HL-60 (cell line): ENCODE data around the gene GXYLT2.

Experiments used
- DNase-seq, 2 experiments: peaks; one replicate each; pipeline ENCODE4 v3.0.0-alpha.2; 2010 to 2020; ENCODE audit warnings: low read depth in 1 of 2, low spot score in 1 of 2
- H3K27ac ChIP-seq: fragments of 250-450 bp; sonication (Bioruptor Pico); replicated peaks from 2 replicates; pipeline ENCODE4 v1.5.1; 2020; ENCODE audit warnings: mild to moderate bottlenecking, moderate library complexity
- H3K27me3 ChIP-seq: fragments of 250-450 bp; sonication (Bioruptor Pico); 2 replicates; pipeline ENCODE4 v1.5.1; 2021; ENCODE audit warnings: mild to moderate bottlenecking, moderate library complexity; ENCODE audit not compliant: insufficient read depth, poor library complexity, severe bottlenecking
- H3K4me3 ChIP-seq: replicated peaks from 2 replicates; pipeline ENCODE4 v1.5.1; 2011; ENCODE audit warnings: mild to moderate bottlenecking, control low read depth, low read length; ENCODE audit not compliant: insufficient read depth
- GABPA ChIP-seq: IDR thresholded peaks from 2 replicates; pipeline ENCODE4 v1.6.1; 2012; ENCODE audit warnings: low read depth
- POLR2AphosphoS5 ChIP-seq: IDR thresholded peaks from 2 replicates; pipeline ENCODE4 v1.6.1; 2012; ENCODE audit warnings: low read depth
- SPI1 ChIP-seq: IDR thresholded peaks from 2 replicates; pipeline ENCODE4 v1.6.1; 2012; ENCODE audit warnings: low read depth, mild to moderate bottlenecking, borderline replicate concordance
- TF ChIP-seq, protein P1 (sequence below): IDR thresholded peaks from 2 replicates; pipeline ENCODE4 v1.6.1; 2012; ENCODE audit warnings: low read depth; ENCODE audit not compliant: insufficient replicate concordance
- TF ChIP-seq, protein P2 (sequence below): IDR thresholded peaks from one replicate; pipeline ENCODE4 v1.5.1; 2011; ENCODE audit warnings: low read length, control low read depth, inconsistent platforms; ENCODE audit not compliant: insufficient read depth

The GXYLT2 gene

DNA sequence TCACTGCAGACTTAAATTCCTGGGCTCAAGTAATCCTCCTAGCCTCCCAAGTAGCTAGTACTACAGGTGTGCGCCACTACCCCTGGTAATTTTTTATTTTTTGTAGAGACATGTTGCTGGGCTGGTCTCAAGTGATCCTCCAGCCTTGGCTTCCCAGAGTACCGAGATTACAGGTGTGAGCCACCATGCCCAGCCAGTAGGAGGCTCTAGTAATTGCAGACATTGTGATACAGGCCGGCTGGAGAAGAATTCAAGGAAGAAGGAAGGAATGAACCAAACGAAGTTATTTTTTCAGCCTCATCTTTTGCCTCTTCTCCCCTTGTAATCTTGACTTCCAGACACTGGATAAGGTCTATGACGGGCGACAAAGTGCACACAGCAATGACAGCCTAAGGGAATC lies 105.5 kb downstream of the GXYLT2 start:
- no peak for TF ChIP-seq SPI1
- TF ChIP-seq POLR2AphosphoS5: no peak
- TF ChIP-seq GABPA: no peak
- TF ChIP-seq, protein P1, sequence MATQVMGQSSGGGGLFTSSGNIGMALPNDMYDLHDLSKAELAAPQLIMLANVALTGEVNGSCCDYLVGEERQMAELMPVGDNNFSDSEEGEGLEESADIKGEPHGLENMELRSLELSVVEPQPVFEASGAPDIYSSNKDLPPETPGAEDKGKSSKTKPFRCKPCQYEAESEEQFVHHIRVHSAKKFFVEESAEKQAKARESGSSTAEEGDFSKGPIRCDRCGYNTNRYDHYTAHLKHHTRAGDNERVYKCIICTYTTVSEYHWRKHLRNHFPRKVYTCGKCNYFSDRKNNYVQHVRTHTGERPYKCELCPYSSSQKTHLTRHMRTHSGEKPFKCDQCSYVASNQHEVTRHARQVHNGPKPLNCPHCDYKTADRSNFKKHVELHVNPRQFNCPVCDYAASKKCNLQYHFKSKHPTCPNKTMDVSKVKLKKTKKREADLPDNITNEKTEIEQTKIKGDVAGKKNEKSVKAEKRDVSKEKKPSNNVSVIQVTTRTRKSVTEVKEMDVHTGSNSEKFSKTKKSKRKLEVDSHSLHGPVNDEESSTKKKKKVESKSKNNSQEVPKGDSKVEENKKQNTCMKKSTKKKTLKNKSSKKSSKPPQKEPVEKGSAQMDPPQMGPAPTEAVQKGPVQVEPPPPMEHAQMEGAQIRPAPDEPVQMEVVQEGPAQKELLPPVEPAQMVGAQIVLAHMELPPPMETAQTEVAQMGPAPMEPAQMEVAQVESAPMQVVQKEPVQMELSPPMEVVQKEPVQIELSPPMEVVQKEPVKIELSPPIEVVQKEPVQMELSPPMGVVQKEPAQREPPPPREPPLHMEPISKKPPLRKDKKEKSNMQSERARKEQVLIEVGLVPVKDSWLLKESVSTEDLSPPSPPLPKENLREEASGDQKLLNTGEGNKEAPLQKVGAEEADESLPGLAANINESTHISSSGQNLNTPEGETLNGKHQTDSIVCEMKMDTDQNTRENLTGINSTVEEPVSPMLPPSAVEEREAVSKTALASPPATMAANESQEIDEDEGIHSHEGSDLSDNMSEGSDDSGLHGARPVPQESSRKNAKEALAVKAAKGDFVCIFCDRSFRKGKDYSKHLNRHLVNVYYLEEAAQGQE: no peak
- TF ChIP-seq, protein P2, sequence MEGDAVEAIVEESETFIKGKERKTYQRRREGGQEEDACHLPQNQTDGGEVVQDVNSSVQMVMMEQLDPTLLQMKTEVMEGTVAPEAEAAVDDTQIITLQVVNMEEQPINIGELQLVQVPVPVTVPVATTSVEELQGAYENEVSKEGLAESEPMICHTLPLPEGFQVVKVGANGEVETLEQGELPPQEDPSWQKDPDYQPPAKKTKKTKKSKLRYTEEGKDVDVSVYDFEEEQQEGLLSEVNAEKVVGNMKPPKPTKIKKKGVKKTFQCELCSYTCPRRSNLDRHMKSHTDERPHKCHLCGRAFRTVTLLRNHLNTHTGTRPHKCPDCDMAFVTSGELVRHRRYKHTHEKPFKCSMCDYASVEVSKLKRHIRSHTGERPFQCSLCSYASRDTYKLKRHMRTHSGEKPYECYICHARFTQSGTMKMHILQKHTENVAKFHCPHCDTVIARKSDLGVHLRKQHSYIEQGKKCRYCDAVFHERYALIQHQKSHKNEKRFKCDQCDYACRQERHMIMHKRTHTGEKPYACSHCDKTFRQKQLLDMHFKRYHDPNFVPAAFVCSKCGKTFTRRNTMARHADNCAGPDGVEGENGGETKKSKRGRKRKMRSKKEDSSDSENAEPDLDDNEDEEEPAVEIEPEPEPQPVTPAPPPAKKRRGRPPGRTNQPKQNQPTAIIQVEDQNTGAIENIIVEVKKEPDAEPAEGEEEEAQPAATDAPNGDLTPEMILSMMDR: no peak
- H3K4me3 ChIP-seq: no peak overlapping the region
- DNase-seq: no peak

DNA sequence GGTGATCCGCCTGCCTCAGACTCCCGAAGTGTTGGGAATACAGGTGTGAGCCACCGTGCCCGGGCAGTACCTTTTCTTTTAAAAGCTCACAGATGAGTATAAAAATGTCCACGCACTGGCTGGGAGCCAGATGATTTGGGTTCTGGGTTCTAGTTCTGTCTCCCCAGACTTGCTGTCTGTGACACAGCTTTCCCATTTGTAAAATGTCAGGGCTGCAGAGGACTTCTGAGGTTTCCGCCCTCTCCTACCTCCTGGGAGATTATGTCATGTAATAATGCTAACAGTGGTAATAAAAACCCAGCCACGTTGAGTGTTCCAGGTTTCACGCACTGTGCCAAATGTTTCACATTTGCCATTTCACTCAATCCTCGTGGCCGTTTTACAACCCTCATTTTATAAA lies 107.5 kb downstream of the GXYLT2 start:
- DNase-seq: no peak
- TF ChIP-seq SPI1 (no peak), POLR2AphosphoS5 (no peak), GABPA (no peak)
- TF ChIP-seq, protein P1: no peak
- TF ChIP-seq, protein P2: no peak
- Histone ChIP-seq H3K27ac (no peak overlapping the region), H3K4me3 (no peak overlapping the region), H3K27me3 (no peaks in the 10 kb centered on the region)

More for the DNA sequence above, 105.5 kb downstream of the GXYLT2 start:
- Histone ChIP-seq H3K27ac (no peak overlapping the region), H3K27me3 (no peaks in the 10 kb centered on the region)

DNA sequence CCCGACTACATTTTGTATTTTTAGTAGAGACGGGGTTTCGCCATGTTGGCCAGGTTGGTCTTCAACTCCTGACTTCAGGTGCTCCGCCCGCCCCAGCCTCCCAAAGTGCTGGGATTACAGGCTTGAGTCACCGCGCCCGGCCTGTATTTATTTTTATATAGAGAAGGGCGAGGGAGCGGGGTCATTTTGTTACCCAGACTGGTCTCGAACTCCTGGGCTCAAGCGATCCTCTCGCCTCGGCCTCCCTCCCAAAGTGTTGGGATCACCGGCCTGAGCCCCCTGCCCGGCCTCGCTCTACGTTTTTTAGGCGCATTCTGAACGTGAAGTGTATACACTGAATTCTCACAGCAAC lies 108.3 kb downstream of the GXYLT2 start:
- peak overlapping the region; percentile 97 for H3K27ac ChIP-seq
- TF ChIP-seq SPI1: no peak
- TF ChIP-seq POLR2AphosphoS5: no peak
- no peak for TF ChIP-seq GABPA
- TF ChIP-seq, protein P1: no peak
- TF ChIP-seq, protein P2: no peak
- no peak for DNase-seq
- peak overlapping the region; percentile 76 for H3K4me3 ChIP-seq
- H3K27me3 ChIP-seq: no peaks in the 10 kb centered on the region
